Glomerular endothelial cell (primary cell): ENCODE results near the gene OTUD6A. TPM values are rescaled to one million over a fixed set of nuclear protein-coding genes. Genes with fewer than 3 reads are reported as not detected.
"Not testable (repeated sequence)": the region's sequence is repeated elsewhere in the genome, so short reads cannot be mapped to it uniquely, and the experiment has no call there.

Experiments
- DNase-seq: peaks from one replicate; pipeline ENCODE4 v3.0.0-alpha.2; 2011; ENCODE audit warnings: low read depth, low spot score; ENCODE audit errors: extremely low read depth
- total RNA-seq: library from RNA; depleted of rRNA; stranded (reverse); fragments of >200 nt; gene quantifications from 2 replicates; pipeline ENCODE4 v1.2.3, GENCODE V29; 2015

OTUD6A gene
- total RNA-seq, 1 donor from 2014 or later, result not detected

DNA sequence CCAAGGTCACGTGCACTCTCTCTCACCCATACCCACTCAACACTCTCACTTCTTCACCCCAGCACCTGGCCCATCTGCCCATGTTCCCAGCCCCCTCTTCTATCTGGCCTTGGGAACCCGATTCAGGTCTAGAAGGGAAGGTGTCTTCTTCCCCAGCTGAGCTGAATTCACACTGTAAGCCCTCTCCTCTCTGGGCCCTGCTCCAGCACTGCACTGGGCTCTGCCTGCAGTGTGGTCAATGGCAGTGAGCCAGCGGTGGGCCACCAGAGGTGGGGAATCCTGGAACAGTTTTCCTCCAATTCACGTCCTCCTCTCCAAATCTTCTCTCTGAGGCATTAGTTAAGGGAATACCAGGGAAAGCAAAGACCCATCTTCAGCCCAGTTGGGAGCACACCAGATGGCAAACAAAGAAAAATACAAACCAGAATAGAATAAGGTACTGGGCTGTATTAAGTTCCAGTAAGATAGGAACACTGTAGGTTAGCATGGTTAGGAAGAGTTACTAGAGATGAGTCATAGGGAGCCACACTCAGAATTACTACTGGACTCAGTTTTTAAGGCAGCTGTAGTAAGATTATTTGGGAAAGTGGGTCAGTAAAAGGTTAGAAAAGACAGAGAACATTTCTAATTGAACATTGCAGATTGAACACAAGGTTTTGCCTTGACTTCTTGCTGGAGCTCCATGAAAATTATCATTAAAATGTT lies 17.6 kb upstream of the OTUD6A start:
- no peak for DNase-seq

GRCh38 chrX:70046978-70047377 lies 15.3 kb upstream of the OTUD6A start:
- DNase-seq, result no peak

GRCh38 chrX:70049406-70049805 lies 12.9 kb upstream of the OTUD6A start:
- no peak for DNase-seq

GRCh38 chrX:70049925-70050324 lies 12.3 kb upstream of the OTUD6A start, which contains the start of gene AWAT2:
Gene AWAT2, minus strand, starts transcription at chrX:70049938. Its CDS starts 6 bp downstream, at chrX:70049932.
- no peak for DNase-seq

DNA sequence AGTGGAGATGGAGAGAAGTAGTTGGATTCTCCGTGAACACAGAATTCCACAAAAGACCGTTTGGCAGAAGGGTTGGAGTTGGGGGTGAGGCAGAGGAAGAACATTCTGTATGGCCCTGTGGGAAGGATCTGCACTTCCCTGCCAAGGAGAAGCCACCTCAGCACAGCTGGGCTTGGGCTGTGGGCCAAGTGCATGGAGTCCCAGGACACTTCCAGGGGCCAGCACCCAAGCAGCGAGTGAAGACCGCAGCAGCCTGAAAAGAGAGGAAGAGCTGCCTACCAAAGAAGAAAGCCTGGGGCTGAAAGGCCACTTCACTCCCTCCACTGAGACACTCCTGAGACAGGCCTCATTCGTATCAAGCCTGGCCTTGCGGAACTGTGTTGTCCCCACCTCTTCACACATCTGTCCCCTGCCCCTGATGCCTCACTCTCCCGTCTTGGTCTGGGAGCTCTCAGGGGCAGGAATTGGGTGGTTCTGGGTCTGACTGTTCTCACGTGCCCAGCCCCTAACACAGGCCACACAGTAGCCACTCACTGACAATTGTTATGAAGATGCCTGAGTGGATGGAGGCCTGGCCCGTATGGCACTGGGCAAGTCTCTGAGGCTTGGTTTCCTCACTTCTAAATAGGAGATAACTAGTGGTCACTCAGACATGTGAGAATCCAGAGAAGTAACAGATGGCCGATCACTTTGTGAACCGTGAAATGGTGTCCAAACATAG lies 9.2 kb upstream of the OTUD6A start:
- no peak for DNase-seq

- no peak for DNase-seq
Measured at GRCh38 chrX:70054391-70054790, 7.9 kb upstream of the OTUD6A start.

DNA sequence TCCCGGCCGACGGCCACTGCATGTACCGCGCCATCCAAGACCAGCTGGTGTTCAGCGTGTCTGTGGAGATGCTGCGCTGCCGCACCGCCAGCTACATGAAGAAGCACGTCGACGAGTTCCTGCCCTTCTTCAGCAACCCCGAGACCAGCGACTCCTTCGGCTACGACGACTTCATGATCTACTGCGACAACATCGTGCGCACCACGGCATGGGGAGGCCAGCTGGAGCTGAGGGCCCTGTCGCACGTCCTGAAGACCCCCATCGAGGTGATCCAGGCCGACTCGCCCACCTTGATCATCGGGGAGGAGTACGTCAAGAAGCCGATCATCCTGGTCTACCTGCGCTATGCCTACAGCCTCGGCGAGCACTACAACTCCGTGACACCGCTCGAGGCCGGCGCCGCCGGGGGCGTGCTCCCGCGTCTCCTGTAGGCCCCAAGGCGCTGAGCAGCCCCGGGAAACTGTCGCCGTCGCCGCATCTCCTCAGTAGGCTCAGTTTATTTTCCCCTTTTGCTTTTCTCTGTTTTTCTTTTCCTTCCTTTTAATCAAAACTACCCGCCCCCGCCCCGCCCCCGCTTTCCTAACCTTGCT lies 799 bp downstream of the OTUD6A start:
- no peak for DNase-seq

DNA sequence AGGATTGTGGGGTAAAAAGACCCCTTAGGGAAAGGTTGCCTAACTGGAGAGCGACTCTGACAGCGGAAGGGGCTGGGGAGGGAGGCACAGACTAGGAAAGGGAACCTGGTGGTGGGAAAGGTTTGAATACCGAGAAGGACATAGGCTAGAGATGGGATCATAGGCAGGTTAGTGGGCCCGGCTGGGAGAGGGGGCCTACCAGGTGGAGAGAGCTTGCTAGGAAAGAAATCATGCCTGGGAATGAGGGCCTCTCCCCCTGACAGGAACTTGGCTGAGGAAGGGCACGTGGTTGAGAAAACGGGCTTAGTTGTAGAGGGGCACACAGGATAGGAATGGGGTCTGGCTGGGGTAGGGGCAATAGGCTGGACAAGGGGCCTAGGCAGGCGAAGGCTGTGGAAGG lies 4.4 kb downstream of the OTUD6A start:
- no peak for DNase-seq

DNA sequence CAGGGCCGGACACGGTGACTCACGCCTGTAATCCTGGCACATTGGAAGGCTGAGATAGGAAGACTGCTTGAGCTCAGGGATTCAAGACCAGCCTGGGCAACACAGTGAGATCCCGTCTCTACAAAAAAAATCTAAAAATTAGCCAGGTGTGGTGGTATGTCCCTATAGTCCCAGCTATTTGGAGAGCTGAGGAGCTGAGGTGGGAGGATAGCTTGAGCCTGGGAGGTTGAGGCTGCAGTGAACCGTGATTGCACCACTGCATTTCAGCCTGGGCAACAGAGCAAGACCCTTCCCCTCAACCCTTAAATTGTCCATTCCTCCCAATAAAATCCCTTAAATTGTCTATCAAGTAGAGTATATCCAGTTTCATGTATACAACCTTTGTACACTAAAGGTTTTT lies 17.0 kb downstream of the OTUD6A start:
- no peak for DNase-seq

DNA sequence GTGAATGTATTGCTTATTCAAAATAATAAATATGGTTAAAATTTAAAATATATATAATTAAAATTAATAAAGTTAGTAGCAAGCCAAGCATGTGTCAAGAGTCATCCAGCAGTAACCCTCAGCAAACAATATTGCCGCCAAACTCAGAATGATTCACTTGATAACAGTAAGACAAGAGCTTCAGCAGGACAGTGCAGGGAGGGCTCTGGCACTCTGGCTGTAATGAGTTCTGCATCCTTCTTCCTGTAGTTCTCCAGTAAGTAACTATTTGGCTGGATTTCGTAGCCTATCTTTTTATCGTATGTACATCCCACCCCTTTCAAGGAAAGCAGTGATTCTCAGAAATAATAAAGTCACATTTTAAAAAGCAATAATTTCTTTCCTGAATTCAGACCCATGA lies 17.6 kb downstream of the OTUD6A start:
- DNase-seq, result no peak

DNA sequence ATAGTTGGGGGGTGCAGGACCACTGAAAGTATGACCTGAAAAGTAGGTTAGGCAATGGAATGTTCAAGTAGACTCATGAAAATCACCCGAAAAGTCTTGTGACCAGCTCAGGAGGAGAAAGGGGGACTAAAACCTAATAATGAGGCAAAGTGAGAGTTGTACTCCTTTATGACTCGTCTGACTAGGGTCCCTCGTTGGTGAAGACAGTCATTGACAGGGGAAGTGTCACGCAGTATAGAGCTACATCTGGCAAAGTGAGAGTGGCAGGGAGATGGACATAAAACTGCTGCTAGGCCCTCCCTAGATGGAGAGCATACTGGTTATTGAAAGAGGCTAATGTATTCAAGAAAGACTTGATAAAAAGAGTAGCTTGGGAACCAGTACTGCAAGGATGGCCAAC lies 20.5 kb downstream of the OTUD6A start:
- DNase-seq, result no peak

- DNase-seq, result no peak
Measured at GRCh38 chrX:70084592-70085240, 22.5 kb downstream of the OTUD6A start.

GRCh38 chrX:70087857-70088630 lies 25.8 kb downstream of the OTUD6A start:
- DNase-seq, result no peak

GRCh38 chrX:70088751-70089150 lies 26.5 kb downstream of the OTUD6A start:
- no peak for DNase-seq

GRCh38 chrX:70089604-70090297 lies 27.5 kb downstream of the OTUD6A start:
- DNase-seq, result no peak

DNA sequence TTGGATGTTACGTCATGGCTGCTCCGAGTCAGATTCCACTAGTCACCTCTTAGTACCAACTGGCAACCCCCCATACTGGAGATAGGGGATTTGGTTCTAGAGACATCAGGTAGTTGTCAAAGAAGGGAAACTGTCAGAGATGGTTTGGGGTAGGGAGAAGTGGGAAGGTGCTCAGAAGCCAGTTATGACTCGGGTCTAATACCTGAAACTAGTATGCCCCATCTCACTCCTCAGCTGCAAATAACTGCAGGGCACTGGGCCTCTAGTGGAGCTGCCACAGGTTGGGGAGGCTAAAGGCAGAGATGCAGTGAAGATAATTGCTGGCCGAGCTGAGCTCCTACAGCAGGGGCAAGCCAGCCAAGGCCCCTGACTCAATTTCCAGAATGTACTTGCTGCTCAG lies 30.0 kb downstream of the OTUD6A start:
- DNase-seq, result no peak

- DNase-seq, result no peak
Measured at GRCh38 chrX:70096052-70096451, 33.8 kb downstream of the OTUD6A start.

DNA sequence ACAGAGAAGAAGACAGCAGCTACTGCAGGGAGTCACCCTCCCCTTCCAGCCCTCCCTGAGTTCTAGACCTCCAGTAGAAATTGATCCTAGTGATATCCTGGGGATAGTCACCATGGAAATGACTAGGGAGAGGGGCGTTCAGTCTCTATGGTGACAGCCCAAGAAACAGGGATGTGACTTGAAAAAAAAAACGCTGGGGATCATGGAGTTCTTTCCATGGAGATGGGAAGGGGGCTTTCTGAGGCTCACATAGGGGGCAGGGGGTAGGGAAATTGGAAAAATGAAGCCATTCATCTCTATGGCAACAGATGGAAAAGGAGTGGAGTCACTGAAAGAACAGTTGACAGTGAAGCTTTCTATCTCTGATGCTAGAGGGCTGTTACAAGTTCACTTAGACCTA lies 43.0 kb downstream of the OTUD6A start:
- no peak for DNase-seq

- not testable (repeated sequence) for DNase-seq
Measured at GRCh38 chrX:70111436-70112026, 49.3 kb downstream of the OTUD6A start.
